Chondrocyte (in vitro differentiated cells): ENCODE results near the gene CLEC1B. TPM values are rescaled to one million over a fixed set of nuclear protein-coding genes. Genes with fewer than 3 reads are reported as not detected.
"Not testable (repeated sequence)": the region's sequence is repeated elsewhere in the genome, so short reads cannot be mapped to it uniquely, and the experiment has no call there.

Experiments
- DNase-seq: peaks from one replicate; pipeline ENCODE4 v3.0.0; 2021; ENCODE audit warnings: mixed read lengths, low spot score
- H3K27ac Mint-ChIP-seq: one replicate; pipeline ENCODE4 v1.8.0; 2021; ENCODE audit warnings: mild to moderate bottlenecking, moderate library complexity, mixed read lengths; ENCODE audit not compliant: unreplicated experiment
- H3K27me3 Mint-ChIP-seq: 2 replicates; pipeline ENCODE4 v1.8.0; 2021; ENCODE audit warnings: low read depth, mixed read lengths
- H3K36me3 Mint-ChIP-seq: 2 replicates; pipeline ENCODE4 v1.8.0; 2021; ENCODE audit warnings: low read depth, mixed read lengths
- H3K4me1 Mint-ChIP-seq: 2 replicates; pipeline ENCODE4 v1.8.0; 2021; ENCODE audit warnings: low read depth, mild to moderate bottlenecking, mixed read lengths
- H3K4me3 Mint-ChIP-seq: one replicate; pipeline ENCODE4 v1.8.0; 2021; ENCODE audit warnings: mild to moderate bottlenecking, moderate library complexity, mixed read lengths; ENCODE audit not compliant: unreplicated experiment
- H3K9me3 Mint-ChIP-seq: 2 replicates; pipeline ENCODE4 v1.8.0; 2021; ENCODE audit warnings: low read depth, mixed read lengths
- total RNA-seq: library from RNA; stranded (reverse); gene quantifications from 3 replicates; pipeline ENCODE4 v1.2.1, GENCODE V29; 2021
- TF ChIP-seq, protein P1 (sequence below): fragments of 200-600 bp; sonication (generic); IDR thresholded peaks from 2 replicates; pipeline ENCODE4 v1.5.0; 2021; ENCODE audit warnings: antibody characterized with exemption, mild to moderate bottlenecking, moderate library complexity

Gene CLEC1B
- total RNA-seq, 1 donor from 2014 or later = not detected

DNA sequence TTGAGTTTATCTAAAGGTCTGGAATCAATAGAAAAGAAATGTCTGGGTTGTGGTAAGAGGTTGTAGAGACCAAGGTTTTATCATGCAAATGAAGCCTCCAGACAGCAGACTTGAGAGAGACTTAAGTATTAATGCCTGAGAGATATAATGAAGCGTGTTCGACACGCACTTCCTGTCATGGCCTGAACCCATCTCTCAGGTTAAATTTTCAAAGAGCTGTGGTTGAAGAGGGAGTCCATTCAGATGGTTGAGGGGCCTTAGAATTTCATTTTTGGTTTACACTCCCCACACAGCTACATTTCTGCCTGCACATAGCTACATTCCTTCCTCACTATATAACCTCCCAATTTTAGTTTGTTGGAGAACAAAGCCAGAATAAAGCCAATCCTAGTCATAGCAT lies 37.8 kb downstream of the CLEC1B start:
- TF ChIP-seq, protein P1, sequence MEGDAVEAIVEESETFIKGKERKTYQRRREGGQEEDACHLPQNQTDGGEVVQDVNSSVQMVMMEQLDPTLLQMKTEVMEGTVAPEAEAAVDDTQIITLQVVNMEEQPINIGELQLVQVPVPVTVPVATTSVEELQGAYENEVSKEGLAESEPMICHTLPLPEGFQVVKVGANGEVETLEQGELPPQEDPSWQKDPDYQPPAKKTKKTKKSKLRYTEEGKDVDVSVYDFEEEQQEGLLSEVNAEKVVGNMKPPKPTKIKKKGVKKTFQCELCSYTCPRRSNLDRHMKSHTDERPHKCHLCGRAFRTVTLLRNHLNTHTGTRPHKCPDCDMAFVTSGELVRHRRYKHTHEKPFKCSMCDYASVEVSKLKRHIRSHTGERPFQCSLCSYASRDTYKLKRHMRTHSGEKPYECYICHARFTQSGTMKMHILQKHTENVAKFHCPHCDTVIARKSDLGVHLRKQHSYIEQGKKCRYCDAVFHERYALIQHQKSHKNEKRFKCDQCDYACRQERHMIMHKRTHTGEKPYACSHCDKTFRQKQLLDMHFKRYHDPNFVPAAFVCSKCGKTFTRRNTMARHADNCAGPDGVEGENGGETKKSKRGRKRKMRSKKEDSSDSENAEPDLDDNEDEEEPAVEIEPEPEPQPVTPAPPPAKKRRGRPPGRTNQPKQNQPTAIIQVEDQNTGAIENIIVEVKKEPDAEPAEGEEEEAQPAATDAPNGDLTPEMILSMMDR = no peak
- DNase-seq = no peak
- Mint-ChIP-seq H3K27me3 (no peaks in the 10 kb centered on the region), H3K4me1 (no peaks in the 10 kb centered on the region), H3K9me3 (no peaks in the 10 kb centered on the region), H3K27ac (no peak overlapping the region), H3K36me3 (no peaks in the 10 kb centered on the region), H3K4me3 (no peak overlapping the region)

DNA sequence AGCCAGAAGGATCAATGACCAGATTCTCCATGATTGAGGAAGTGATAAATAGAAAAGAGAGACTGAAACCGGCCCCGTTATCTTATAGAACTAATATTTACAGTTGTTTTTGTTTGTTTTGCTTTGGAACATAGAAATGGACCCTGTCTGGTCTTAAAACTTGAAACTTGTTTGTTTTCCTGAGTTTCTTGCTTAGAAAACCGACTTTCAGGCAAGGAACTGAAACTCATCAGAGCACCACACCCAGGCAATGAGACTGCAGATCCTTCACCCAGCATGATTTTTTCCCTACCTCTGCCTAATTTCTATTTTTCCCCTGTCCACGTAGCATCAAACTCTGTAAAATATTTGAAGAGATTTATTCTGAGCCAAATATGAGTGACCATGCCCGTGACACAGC lies 38.3 kb downstream of the CLEC1B start:
- H3K27me3 Mint-ChIP-seq = no peaks in the 10 kb centered on the region
- no peaks in the 10 kb centered on the region for H3K9me3 Mint-ChIP-seq

DNA sequence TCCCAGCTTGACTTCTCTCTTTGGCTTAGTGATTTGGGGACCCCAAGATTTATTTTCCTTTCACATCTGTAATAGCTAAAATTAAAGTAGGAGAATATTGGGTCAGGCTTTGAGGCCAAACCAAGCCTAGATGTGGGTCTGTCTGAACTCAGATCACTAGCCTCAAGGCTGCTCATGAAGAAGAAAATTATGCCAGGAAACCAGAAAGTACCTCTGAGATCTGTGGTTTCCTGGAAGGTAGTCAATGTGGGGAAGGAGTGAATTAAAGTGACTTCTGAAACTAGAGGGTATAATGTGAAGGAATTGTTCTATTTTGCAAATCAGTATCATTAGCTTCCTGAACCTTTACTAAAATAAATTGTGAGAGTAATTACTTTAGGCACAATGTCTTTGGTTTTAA lies 41.1 kb downstream of the CLEC1B start:
- no peak for DNase-seq
- H3K9me3 Mint-ChIP-seq = no peaks in the 10 kb centered on the region
- no peak overlapping the region for H3K4me3 Mint-ChIP-seq
- H3K27ac Mint-ChIP-seq = no peak overlapping the region
- no peaks in the 10 kb centered on the region for H3K4me1 Mint-ChIP-seq
- H3K36me3 Mint-ChIP-seq = no peaks in the 10 kb centered on the region
- H3K27me3 Mint-ChIP-seq = no peaks in the 10 kb centered on the region
- TF ChIP-seq, protein P1 = no peak

More for the DNA sequence above, 38.3 kb downstream of the CLEC1B start:
- no peaks in the 10 kb centered on the region for H3K4me1 Mint-ChIP-seq
- no peaks in the 10 kb centered on the region for H3K36me3 Mint-ChIP-seq
- H3K4me3 Mint-ChIP-seq = no peak overlapping the region
- TF ChIP-seq, protein P1 = no peak
- no peak overlapping the region for H3K27ac Mint-ChIP-seq
- DNase-seq = no peak

DNA sequence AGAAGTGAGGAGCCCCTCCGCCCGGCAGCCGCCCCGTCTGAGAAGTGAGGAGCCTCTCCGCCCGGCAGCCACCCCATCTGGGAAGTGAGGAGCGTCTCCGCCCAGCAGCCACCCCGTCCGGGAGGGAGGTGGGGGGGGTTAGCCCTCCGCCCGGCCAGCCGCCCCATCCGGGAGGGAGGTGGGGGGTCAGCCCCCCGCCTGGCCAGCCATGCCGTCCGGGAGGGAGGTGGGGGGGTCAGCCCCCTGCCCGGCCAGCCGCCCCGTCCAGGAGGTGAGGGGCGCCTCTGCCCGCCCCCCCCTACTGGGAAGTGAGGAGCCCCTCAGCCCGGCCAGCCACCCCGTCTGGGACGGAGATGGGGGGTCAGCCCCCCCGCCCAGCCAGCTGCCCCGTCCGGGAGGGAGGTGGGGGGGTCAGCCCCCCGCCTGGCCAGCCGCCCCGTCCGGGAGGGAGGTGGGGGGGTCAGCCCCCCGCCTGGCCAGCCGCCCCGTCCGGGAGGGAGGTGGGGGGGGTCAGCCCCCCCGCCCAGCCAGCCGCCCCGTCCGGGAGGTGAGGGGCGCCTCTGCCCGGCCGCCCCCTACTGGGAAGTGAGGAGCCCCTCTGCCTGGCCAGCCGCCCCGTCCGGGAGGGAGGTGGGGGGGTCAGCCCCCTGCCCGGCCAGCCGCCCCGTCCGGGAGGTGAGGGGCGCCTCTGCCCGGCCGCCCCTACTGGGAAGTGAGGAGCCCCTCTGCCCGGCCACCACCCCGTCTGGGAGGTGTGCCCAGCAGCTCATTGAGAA lies 45.8 kb downstream of the CLEC1B start:
- H3K4me3 Mint-ChIP-seq, DNase-seq, H3K9me3 Mint-ChIP-seq, H3K4me1 Mint-ChIP-seq, H3K27ac Mint-ChIP-seq, H3K27me3 Mint-ChIP-seq, H3K36me3 Mint-ChIP-seq: not testable (repeated sequence)

DNA sequence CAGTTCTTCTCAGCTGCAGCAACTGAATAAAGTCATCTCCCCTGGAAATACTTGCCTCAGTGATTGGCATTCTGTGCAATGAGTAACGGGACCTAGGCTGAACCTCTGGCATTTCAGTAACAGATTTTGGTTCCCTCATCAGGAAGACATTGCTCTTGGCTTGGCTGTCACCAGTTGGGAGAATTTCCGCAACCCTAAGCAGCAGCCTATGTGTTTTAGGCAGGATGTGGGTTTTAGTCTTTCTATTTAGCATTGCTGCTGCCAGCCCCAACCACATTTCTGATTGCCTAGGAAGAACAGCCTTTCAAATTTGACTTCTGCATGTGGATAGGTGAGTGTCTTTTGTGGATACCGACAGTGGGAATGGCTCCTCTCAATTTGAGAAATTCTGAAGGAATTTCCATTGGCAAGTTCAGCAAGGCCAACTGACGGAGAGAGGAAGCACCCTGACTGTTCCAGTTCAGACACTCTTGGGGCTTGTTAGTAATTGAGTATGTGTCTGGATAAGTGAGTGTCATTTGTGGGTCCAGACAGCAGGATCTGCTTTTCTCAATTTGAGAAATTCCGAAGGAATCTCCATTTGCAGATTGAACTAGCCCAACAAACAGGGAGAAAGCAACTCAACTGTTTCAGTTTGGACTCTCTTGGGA lies 47.8 kb downstream of the CLEC1B start:
- Mint-ChIP-seq H3K4me1 (no peaks in the 10 kb centered on the region), H3K27ac (no peak overlapping the region), H3K36me3 (no peaks in the 10 kb centered on the region), H3K4me3 (no peak overlapping the region), H3K27me3 (no peaks in the 10 kb centered on the region), H3K9me3 (no peaks in the 10 kb centered on the region)
- no peak for DNase-seq
- TF ChIP-seq, protein P1 = no peak
